ENCODE results near the gene IER2.
"Not testable (repeated sequence)": the region's sequence is repeated elsewhere in the genome, so short reads cannot be mapped to it uniquely, and the experiment has no call there.

The IER2 gene

DNA sequence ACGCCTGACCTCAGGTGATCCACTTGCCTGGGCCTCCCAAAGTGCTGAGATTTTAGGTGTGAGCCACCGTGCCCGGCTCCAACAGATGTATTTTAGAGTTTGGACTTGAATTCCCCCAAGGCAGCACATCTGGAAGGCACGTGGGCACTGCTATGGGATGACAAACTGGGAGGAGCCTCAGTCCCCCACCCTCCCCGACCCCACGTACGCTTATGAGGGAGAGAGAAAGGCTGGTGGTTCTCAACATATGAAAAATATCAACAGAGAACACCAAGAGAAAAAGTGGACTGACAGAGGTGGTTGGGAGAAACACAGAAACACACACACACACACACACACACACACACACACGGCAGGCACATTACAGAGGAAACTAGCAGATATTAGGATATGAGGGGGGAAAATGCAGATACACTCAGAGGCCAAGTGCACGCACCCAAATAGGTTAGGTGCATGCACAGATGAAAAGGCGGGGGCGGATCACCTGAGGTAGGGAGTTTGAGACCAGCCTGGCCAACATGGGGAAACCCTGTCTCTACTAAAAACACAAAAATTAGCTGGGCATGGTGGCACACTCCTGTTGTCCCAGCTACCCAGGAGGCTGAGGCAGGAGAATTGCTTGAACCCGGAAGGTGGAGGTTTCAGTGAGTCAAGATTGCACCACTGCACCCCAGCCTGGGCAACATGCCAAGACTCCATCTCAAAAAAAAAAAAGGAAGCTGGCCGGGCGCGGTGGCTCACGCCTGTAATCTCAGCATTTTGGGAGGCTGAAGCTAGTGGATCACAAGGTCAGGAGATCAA lies 3.2 kb upstream of the IER2 start:
- no peak overlapping the region for H3K4me3 ChIP-seq (ENCODE audit: low read length)
- DNase-seq (ENCODE audit: low read depth): no peak
- TF ChIP-seq, protein P1, sequence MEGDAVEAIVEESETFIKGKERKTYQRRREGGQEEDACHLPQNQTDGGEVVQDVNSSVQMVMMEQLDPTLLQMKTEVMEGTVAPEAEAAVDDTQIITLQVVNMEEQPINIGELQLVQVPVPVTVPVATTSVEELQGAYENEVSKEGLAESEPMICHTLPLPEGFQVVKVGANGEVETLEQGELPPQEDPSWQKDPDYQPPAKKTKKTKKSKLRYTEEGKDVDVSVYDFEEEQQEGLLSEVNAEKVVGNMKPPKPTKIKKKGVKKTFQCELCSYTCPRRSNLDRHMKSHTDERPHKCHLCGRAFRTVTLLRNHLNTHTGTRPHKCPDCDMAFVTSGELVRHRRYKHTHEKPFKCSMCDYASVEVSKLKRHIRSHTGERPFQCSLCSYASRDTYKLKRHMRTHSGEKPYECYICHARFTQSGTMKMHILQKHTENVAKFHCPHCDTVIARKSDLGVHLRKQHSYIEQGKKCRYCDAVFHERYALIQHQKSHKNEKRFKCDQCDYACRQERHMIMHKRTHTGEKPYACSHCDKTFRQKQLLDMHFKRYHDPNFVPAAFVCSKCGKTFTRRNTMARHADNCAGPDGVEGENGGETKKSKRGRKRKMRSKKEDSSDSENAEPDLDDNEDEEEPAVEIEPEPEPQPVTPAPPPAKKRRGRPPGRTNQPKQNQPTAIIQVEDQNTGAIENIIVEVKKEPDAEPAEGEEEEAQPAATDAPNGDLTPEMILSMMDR (conservative IDR thresholded peaks at IDR 0.05; ENCODE audit: low read depth, low read length): no peak

DNA sequence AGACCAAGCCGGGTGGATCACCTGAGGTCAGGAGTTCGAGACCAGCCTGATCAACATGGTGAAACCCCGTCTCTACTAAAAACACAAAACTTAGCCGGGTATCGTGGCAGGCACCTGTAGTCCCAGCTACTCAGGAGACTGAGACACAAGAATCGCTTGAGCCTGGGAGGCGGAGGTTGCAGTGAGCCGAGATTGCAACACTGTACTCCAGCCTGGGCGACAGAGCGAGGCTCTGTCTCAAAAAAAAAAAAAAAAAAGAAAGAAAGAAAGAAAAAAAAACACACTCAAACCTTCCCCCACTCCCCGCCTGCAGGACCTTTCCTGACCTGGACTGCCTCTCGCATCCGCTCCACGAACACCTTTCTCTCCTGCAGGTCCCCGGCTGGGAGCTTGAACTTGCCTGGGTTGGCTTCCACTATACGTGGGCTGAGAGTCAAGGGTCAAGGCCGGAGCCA lies 1.0 kb upstream of the IER2 start:
- H3K4me3 ChIP-seq (ENCODE audit: low read length): peak overlapping the region; percentile 80
- DNase-seq (ENCODE audit: low read depth): not testable (repeated sequence)

DNA sequence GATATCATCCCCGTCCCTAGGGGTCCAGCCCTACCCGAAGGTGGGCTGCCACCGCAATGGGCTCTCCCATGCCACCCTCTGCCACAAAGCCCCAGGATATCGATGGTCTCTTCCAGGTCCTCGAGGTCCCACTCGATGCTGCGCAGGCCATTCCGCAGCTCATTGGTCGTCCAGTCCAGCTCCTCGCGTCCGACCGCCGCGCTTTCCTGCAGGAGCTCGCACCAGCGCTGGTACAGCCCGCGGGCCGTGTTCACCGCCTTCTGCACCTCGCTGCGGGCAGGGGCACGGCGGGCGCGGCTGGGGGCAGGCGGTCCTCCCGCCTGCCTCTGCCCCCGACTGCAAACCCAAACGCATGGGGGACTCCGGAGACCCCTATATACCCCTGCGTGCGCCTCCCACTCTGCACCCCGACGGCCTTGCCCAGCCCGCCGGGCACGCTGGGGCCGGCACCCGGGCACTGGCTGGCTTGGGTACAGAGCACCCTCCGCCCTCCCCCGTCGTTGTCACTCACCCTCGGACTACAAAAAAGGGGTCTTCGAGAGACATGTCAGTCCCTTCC lies 504 bp upstream of the IER2 start:
- DNase-seq (ENCODE audit: low read depth): no peak
- H3K4me3 ChIP-seq (ENCODE audit: low read length): peak overlapping the region; percentile 80
- TF ChIP-seq, protein P1 (conservative IDR thresholded peaks at IDR 0.05; ENCODE audit: low read depth, low read length): no peak

DNA sequence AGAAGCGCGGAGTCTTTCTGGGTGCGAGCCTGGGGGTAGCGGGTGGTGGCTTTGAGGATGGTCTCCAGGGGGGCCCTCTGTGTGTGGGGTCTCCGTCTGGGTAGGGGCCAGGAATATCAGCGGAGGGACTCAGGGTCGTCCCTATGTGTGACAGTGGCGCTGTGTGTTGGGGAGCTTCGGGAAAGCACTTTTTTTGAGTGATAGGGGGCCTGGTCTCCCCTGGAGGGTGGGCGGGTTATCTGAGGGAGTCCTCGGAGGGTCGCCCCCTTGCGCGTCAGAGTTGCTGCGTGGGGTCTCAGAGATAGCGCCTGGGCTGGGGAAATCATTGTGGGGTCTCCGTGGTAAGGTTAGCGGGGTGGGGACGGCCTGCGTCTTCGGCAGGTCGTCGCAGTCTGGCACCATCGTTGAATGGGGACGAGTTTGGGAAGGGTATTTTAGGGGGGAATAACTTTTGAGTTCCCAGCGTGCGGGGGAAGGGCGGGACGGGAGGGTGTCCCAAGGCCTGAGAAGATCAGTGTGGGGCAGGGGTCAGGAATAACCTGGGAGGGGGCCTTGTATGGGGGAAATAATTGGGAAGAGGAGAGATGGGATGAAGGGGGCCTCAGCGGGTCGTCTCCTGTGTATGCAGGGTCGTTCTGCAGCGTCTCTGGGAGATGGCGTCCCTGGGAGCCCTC lies 857 bp downstream of the IER2 start:
- TF ChIP-seq, protein P1 (conservative IDR thresholded peaks at IDR 0.05; ENCODE audit: low read depth, low read length): no peak
- DNase-seq (ENCODE audit: low read depth): no peak
- peak overlapping the region; percentile 80 for H3K4me3 ChIP-seq (ENCODE audit: low read length)

DNA sequence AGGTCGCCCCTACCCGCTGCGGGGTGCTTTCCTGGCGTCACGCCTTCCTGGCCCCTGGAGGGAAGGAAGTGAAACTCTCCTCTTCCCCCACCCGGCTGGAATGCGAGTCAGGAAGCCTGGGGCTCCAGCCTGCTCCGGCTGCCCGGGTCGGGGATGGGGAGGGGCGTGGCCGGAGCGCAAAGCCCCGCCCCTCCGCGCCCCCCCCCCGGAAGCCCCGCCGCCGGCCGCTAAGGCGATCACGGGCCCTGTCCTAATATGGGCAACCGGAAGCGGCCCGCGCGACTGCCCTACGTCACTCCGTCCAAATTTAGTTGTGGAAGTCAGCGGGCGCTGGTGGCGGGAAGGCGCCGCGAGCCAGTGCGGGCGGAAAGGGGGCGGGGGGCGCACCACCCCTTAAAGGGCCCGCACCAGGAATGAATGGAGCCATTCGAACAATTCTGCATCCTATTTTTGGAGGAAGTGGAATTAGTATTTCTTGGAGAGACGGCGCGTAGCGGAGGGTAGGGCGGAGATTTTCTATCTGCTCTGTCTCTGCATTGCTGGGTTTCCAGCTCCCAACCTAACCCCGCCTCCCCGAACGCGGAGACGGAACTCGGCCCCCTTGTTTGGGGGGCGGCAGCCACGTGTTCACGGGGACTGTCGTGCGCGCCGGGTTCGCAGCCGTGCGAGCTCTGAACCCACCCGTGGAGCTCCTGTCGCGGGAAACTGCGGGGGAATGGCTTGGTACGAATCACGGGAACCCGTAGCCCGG lies 1.6 kb downstream of the IER2 start:
- peak; percentile 80 for DNase-seq (ENCODE audit: low read depth)
- H3K4me3 ChIP-seq (ENCODE audit: low read length): peak overlapping the region; percentile 99
- TF ChIP-seq, protein P1 (conservative IDR thresholded peaks at IDR 0.05; ENCODE audit: low read depth, low read length): peak; percentile 7

DNA sequence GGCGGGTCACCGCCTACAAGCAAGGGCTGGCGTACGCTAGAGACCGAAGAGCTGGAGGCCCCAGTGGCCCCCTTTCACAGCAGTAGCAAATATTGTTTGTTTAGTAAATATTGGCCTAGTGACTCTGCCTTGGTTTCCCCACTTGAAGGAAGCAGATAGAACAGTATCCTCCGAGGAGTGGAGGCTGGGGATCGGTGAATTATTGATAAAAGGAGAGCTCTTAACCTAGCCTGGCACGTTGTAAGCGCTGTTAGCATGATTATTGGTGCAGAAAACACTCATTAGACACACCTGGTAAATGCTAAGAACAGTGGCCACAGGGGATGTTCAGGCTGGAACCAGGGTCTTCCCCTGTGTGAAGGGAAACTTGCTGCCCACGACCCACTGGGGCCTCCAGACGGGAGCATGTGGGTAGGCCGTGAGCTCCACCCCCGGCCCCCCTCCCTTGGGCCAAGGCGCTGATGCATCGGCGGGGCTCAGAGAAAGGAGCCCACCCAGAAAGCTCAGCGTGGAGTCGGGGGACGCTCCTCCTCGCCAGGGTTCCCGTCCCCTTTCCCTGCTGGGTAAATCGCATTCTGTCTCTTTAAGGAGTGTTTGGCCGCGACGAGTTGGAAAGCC lies 2.3 kb downstream of the IER2 start:
- TF ChIP-seq, protein P1 (conservative IDR thresholded peaks at IDR 0.05; ENCODE audit: low read depth, low read length): no peak
- H3K4me3 ChIP-seq (ENCODE audit: low read length): peak overlapping the region; percentile 99
- DNase-seq (ENCODE audit: low read depth): no peak

Measured in retinal pigment epithelial cell (primary cell).